Parathyroid adenoma (tissue), 2 donors: Measurements from ENCODE around the gene CEP170B.
"Not testable (repeated sequence)": the region's sequence is repeated elsewhere in the genome, so short reads cannot be mapped to it uniquely, and the experiment has no call there.

ENCODE experiments used
- H2AFZ ChIP-seq: fragments of 300-600 bp; sonication (generic); one replicate; pipeline ENCODE4 v1.7.0; 2017; ENCODE audit warnings: antibody characterized with exemption, mild to moderate bottlenecking
- H3K27ac ChIP-seq: fragments of 300-600 bp; sonication (generic); one replicate; pipeline ENCODE4 v1.7.0; 2017
- H3K27me3 ChIP-seq: fragments of 300-600 bp; sonication (generic); one replicate; pipeline ENCODE4 v1.7.0; 2017; ENCODE audit warnings: low read length; ENCODE audit not compliant: control insufficient read depth, insufficient read depth
- H3K36me3 ChIP-seq: fragments of 300-600 bp; sonication (generic); one replicate; pipeline ENCODE4 v1.7.0; 2017; ENCODE audit warnings: low read length; ENCODE audit not compliant: control insufficient read depth, insufficient read depth
- H3K4me1 ChIP-seq: fragments of 300-600 bp; sonication (generic); one replicate; pipeline ENCODE4 v1.7.0; 2017; ENCODE audit warnings: control low read depth
- H3K4me2 ChIP-seq: fragments of 300-600 bp; sonication (generic); one replicate; pipeline ENCODE4 v1.7.0; 2017; ENCODE audit warnings: low read length
- H3K4me3 ChIP-seq: fragments of 300-600 bp; sonication (generic); one replicate; pipeline ENCODE4 v1.7.0; 2017; ENCODE audit warnings: low read depth, low read length
- H3K79me2 ChIP-seq: fragments of 300-600 bp; sonication (generic); one replicate; pipeline ENCODE4 v1.7.0; 2017; ENCODE audit warnings: control low read depth
- H3K9ac ChIP-seq: fragments of 300-600 bp; sonication (generic); one replicate; pipeline ENCODE4 v1.7.0; 2017; ENCODE audit warnings: mild to moderate bottlenecking
- H3K9me3 ChIP-seq: fragments of 300-600 bp; sonication (generic); one replicate; pipeline ENCODE4 v1.7.0; 2017; ENCODE audit warnings: low read length; ENCODE audit not compliant: control insufficient read depth
- TF ChIP-seq, protein P1 (sequence below): fragments of 300-600 bp; sonication (generic); IDR thresholded peaks from one replicate; pipeline ENCODE4 v1.7.0; 2017; ENCODE audit warnings: antibody characterized with exemption, mild to moderate bottlenecking
- donor health status: primary hyperparathyroidism.

CEP170B gene

GRCh38 chr14:104898870-104899510, 33.9 kb downstream of the CEP170B start:
- no peak overlapping the region for H3K9ac ChIP-seq
- H3K36me3 ChIP-seq, result no peaks in the 10 kb centered on the region
- H2AFZ ChIP-seq, result no peak overlapping the region
- H3K4me1 ChIP-seq, result peaks cover 11% of the 10 kb centered on the region
- TF ChIP-seq, protein P1, sequence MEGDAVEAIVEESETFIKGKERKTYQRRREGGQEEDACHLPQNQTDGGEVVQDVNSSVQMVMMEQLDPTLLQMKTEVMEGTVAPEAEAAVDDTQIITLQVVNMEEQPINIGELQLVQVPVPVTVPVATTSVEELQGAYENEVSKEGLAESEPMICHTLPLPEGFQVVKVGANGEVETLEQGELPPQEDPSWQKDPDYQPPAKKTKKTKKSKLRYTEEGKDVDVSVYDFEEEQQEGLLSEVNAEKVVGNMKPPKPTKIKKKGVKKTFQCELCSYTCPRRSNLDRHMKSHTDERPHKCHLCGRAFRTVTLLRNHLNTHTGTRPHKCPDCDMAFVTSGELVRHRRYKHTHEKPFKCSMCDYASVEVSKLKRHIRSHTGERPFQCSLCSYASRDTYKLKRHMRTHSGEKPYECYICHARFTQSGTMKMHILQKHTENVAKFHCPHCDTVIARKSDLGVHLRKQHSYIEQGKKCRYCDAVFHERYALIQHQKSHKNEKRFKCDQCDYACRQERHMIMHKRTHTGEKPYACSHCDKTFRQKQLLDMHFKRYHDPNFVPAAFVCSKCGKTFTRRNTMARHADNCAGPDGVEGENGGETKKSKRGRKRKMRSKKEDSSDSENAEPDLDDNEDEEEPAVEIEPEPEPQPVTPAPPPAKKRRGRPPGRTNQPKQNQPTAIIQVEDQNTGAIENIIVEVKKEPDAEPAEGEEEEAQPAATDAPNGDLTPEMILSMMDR, result no peak
- H3K79me2 ChIP-seq, result no peaks in the 10 kb centered on the region
- no peak overlapping the region for H3K4me2 ChIP-seq
- no peak overlapping the region for H3K4me3 ChIP-seq
- H3K9me3 ChIP-seq, result no peaks in the 10 kb centered on the region
- H3K27ac ChIP-seq, result no peak overlapping the region
- no peaks in the 10 kb centered on the region for H3K27me3 ChIP-seq

GRCh38 chr14:104899781-104900180, 34.7 kb downstream of the CEP170B start:
- no peaks in the 10 kb centered on the region for H3K27me3 ChIP-seq
- H3K9ac ChIP-seq, result no peak overlapping the region
- TF ChIP-seq, protein P1, result no peak
- no peak overlapping the region for H3K4me3 ChIP-seq
- H3K4me1 ChIP-seq, result peaks cover 11% of the 10 kb centered on the region
- no peak overlapping the region for H2AFZ ChIP-seq
- H3K79me2 ChIP-seq, result no peaks in the 10 kb centered on the region
- no peaks in the 10 kb centered on the region for H3K36me3 ChIP-seq
- H3K9me3 ChIP-seq, result no peaks in the 10 kb centered on the region
- H3K4me2 ChIP-seq, result no peak overlapping the region
- H3K27ac ChIP-seq, result no peak overlapping the region

DNA sequence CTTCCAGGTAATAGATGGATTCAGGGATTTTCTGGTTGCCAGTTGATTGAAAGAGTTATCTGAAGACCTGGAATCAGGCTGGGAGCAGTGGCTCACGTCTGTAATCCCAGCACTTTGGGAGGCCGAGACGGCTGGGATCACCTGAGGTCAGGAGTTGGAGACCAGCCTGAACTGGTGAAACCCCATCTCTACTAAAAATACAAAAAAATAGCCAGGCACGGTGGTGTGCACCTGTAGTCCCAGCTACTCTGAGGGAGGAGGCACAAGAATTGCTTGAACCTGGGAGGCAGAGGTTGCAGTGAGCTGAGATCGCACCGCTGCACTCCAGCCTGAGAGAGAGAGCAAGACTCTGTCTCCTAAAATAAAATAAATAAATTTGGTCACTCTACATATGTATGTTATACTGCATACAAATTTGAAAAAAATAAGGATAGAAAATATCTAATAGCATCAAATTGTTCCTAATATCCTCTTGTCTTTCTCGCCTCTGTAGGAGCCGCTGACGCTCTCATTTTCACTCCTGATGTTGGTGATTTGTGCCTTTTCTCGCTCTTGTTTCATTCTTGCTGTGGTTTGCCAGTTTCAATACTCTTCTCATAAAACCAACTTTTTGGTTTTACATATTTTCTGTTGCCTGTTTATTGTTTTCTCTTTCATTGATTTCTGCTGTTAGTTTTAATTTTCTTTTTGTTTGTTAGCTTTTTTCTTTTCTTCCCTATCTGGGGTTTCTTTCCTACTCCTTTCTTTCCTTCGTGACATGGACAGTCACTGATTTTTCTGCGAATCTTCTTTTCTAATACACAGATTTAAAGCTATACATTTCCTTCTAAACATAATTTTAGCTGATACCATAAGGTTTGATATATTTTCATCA, 35.8 kb downstream of the CEP170B start:
- H3K36me3 ChIP-seq, result no peaks in the 10 kb centered on the region

DNA sequence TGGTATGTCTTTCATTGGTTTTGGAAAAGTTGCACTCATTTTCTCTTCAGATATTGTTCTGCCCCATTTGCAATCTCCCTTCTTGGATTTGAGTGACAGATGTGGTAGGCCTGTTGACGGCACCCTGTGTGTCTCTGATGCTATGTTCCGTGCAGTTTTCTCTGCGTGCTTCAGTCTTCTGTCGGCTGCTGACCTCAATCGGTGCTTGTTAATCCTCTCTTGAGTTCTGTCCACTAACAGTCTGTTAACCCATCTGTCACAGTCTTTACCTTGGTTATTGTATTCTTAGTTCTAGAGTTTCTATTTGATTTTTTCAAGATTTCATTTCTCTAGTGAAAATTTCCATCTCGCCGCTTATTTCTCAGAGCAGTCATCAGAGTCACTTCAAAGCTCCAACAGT, 38.9 kb downstream of the CEP170B start:
- Histone ChIP-seq H3K27me3 (no peaks in the 10 kb centered on the region), H3K4me3 (no peak overlapping the region), H3K79me2 (no peaks in the 10 kb centered on the region), H2AFZ (no peak overlapping the region), H3K4me2 (no peak overlapping the region), H3K9ac (no peak overlapping the region), H3K9me3 (no peaks in the 10 kb centered on the region), H3K36me3 (no peaks in the 10 kb centered on the region), H3K27ac (no peak overlapping the region), H3K4me1 (no peaks in the 10 kb centered on the region)
- TF ChIP-seq, protein P1, result no peak

More for the DNA sequence above, 35.8 kb downstream of the CEP170B start:
- no peaks in the 10 kb centered on the region for H3K79me2 ChIP-seq
- H3K9me3 ChIP-seq, result no peaks in the 10 kb centered on the region
- H3K9ac ChIP-seq, result no peak overlapping the region
- no peaks in the 10 kb centered on the region for H3K27me3 ChIP-seq
- H3K27ac ChIP-seq, result no peak overlapping the region
- no peak overlapping the region for H3K4me3 ChIP-seq
- H3K4me2 ChIP-seq, result no peak overlapping the region
- no peak overlapping the region for H2AFZ ChIP-seq
- H3K4me1 ChIP-seq, result peaks cover 1% of the 10 kb centered on the region
- TF ChIP-seq, protein P1, result no peak

GRCh38 chr14:104904650-104905578, 39.8 kb downstream of the CEP170B start:
- H3K9ac ChIP-seq, H3K4me3 ChIP-seq, H3K36me3 ChIP-seq, H2AFZ ChIP-seq, H3K4me2 ChIP-seq, H3K27ac ChIP-seq, H3K27me3 ChIP-seq, H3K4me1 ChIP-seq, H3K79me2 ChIP-seq, H3K9me3 ChIP-seq: not testable (repeated sequence)

DNA sequence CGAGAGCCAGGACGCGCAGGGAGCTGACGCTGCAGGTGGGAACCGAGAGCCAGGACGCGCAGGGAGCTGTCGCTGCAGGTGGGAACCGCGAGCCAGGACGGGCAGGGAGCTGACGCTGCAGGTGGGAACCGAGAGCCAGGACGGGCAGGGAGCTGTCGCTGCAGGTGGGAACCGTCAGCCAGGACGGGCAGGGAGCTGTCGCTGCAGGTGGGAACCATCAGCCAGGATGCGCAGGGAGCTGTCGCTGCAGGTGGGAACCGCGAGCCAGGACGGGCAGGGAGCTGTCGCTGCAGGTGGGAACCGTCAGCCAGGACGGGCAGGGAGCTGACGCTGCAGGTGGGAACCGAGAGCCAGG, 40.5 kb downstream of the CEP170B start:
- not testable (repeated sequence) for H3K27ac ChIP-seq, H3K79me2 ChIP-seq, H3K4me2 ChIP-seq, H3K36me3 ChIP-seq, H2AFZ ChIP-seq, H3K9ac ChIP-seq, H3K27me3 ChIP-seq, H3K9me3 ChIP-seq, H3K4me3 ChIP-seq, H3K4me1 ChIP-seq
